Brain pericyte (primary cell): ENCODE measurements around the gene FYCO1.

Experiments
- DNase-seq: peaks from one replicate; pipeline ENCODE4 v3.0.0-alpha.2; 2012; ENCODE audit warnings: low read depth, low spot score

The FYCO1 gene

DNA sequence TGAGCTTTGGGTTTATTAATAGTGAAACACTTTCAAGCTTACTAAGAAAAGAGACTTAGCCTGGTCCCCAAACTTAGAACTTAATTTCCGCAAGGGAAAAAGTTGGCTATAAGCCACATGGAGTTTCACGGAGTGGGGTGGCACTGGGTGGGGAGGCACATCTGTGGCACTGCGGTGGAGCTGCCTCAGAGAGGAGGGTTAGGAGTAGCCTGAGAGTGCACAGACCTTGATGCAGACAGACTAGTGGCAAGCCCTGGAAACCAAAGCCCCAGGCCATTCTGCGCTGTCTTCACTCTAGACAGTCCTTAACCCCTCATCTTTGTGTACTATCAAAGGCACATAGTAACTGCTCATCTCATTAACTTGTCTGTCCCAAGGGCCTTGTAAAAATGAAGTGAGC, 30.4 kb downstream of the FYCO1 start:
- no peak for DNase-seq

DNA sequence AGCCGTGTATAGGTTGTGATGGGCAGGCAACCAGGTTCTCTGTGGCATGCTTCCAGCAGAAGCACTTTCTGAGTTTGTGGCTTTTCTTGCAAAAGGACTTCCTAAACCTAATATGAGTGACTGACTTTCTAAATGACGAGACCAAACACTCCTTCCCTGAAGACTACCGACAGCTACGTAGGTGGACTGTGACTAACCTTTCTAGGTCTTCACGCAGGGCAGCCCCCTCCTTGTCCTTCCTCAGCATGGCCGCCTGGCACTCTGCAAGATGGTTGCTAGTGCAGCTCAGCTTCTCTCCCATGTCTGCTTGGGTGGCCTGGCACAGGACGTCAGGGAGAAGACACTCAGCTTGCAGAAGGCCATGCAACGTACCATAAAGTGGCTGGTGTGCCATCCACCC, 31.5 kb downstream of the FYCO1 start:
- DNase-seq: no peak

DNA sequence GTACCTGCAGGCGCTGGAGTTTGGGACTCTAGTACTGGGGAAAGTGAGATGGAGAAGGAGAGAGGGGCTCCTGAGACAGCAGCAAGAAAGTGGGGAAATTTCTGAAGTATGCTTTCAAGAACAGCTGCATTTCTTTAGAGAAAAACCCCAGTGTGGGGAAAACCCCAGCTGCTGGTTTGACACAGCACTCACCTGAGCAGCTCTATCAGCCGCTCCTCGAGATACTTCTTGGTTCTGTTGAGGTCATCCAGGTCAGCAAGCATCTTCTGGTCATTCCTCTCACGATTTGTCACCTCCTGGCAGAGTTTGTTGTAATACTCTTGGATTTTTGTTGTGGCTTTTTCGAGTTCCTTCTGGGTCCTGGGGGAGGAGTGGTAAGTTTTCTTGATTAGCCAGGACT, 33.6 kb downstream of the FYCO1 start:
- DNase-seq: no peak

DNA sequence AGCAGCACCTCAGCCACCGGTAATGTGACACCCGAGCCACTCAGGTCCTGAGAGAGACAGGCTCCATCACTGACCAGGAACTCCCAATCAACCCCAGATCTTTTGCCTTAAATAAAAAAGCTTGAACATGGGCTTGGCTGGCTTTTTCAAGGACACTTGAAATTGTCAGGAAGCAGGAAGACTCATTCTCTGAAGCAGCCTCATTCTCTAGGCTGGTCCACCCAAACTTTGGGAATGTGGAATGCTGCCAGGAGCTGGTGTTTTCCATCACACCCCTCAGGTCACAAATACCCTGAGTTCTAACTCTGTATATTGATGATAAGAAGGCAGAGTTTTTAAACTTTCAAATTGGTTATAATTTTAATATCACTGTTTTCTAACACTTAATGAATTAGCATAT, 35.3 kb downstream of the FYCO1 start:
- DNase-seq: no peak

DNA sequence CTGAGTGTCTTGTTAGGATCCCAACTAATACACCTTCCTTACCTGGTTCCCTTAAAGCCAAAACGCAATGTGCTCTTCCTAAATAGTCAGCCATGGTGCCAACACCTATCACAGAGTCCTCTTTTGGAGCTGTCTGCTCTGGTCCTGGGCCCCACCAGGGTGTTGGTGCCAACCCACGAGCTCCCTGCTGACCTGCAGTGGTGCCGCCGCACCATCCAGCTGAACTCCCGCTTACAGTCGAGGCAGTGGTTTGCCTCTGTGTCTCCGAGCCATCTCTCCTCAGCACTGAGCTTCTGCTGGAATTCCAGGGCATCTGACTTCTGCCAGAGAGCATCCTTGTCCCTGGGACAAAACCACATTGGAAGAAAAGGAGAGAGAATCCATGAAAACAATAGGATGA, 36.4 kb downstream of the FYCO1 start:
- DNase-seq: no peak

DNA sequence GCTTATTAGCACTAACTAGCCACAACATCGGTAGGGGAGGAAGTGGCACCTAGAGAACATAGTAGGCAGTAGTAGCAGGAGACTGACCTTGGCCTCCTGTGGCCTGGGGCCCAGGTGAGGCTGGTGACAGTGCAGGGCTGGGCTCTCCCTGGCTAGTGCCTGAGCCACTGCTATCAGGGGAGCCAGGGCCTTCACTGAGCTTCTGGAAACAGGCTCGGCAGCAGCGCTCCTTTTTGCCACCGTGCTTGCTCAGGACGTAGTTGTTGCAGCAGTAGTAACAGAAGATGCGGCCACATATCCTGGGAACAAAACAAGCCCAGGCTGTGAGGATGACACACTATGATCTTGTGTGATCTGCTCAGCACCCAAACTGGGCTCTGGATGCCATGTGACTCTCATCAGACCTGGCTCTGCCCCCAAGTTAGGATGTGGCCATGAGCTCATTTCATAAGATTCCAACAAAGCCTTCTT, 37.3 kb downstream of the FYCO1 start:
- no peak for DNase-seq

DNA sequence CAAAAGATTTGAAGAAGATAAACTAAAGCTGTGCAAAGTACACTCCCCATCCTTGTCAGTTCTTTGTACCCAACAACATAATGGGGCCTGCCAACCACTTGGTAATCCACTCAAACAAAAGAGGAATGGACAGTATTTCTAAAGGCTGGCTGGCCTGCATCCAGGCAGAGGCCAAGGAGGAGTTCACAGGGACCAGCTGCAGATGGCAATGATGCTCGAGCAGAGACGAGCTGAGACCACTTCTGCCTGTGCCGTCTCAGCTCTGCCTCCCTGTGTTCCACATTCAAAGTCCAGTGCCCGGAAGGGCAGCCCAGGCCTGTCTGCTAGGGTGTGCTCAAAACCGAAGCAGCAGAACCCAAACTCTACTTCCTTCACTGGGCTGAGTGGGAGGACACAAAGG, 38.0 kb downstream of the FYCO1 start:
- DNase-seq: no peak

DNA sequence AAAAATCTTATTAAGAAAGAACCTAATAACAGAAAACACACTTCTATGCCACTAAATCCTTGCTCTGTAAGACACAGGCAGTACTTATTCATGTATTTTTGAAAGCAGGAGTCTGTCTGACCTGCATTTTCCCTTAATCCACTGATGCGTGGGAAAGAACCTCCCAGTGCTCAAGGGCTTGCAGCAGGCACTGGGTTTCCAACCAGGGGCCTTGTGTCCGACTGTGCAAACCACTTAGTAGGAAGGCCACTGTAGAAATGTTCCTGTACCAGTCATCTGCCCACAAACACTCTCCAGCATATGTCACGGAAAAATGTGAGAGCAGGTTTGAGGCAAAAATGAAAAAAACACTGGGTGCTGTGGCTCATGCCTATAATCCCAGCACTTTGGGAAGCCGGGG, 39.9 kb downstream of the FYCO1 start:
- no peak for DNase-seq

DNA sequence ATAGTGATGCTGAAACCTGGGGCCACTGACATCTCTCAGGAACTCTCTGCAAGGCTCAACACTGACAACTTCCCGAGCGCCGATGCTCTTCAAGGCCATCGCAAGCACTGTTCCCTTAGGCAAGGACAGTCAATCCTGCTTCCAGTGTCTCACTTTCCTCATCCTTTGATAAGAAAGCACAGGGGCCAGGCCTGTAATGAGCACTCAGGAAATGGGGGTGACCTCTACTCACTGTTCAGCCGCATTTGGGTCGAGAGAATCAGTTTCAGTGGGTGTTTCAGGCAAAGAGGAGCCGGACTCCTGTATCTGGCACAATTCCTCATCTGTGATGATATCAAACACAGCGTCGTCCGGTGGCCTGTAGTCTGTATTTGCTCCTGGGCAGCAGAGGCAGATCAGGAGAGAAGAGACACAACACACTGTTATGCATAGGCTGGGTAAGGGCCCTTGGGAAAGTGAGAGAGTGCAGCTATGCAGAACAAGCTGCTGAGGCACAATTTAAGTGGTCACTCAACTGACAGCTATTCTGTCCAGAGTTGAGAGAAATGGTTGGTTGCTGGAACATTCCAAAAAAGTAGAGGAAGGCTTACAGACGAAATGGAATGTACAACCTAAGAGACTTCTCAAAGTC, 40.5 kb downstream of the FYCO1 start:
- DNase-seq: no peak

DNA sequence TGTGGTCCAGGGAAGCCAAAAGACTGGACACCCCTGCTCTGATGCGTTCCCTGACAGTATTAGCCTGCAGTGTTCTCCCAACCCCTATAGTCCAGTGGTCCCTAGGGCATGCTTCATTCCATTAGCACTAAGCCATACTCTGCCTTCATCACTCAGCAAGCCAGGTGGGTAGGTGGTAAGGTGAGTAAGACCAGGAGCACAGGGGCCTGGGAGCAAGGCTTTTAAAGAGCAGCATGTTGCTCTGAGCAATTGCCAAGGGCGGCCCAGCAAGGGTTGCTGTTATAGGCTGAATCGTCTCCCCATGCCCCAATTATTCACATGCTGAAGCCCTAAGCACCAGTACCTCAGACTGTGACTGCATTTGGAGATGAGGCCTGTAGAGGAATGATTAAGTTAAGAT, 41.3 kb downstream of the FYCO1 start:
- DNase-seq: no peak

DNA sequence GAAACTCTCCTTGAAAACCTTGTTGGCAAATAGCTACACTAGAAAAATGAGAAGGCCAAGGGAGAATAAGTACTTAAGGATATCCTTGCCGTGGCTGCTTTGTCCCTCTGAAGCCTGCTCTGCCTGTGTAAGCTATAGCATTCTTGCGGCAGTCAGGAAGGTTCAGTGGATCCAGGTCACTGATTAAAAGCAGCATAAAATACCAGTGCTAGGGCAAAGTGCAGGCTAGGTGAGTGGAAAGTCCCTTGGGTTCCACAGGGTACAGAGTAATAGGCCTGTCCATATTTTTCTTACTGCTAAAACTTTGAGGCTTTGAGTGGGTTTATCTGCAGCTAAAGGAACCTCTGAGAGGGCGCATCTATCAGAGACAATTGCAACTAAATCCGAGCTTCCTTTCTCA, 42.1 kb downstream of the FYCO1 start:
- no peak for DNase-seq

DNA sequence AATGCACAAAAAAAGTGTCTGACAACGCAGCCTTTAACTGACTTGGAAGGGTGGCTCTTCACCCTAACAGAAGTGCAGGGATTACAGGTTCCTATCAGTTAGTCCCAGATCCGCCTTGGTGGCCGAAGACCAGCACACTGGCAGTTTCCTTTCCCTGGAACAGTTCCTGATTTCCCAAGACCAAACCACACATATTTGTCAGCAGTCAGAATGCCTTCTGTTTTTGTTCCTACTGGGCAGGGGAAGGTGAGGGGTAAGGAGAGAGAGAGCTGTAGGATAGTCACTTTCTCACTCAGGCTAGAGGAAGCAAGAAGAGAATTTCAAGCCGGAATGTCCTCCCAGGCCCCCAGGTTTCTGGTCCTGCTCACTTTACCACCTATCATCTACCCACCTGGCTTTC, 43.2 kb downstream of the FYCO1 start:
- no peak for DNase-seq

DNA sequence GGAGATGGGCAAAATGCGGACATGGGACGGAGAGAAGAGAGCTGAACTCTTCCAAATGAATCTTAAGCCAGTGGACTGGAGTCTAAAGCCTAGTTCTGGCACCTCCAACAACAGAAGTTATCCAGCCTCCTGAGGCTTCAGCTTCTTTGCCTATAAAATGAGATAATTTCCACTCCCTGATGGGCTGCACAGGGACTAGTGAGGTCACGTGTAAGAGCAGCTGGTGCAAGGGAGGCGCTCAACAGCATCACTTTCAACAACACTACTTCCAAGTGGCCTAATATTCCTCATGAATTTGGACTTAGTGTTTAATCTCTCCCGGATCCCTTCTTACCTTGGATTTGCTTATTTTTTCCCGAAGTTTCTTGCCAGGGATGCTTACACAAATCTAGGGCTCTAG, 43.7 kb downstream of the FYCO1 start:
- DNase-seq: no peak

DNA sequence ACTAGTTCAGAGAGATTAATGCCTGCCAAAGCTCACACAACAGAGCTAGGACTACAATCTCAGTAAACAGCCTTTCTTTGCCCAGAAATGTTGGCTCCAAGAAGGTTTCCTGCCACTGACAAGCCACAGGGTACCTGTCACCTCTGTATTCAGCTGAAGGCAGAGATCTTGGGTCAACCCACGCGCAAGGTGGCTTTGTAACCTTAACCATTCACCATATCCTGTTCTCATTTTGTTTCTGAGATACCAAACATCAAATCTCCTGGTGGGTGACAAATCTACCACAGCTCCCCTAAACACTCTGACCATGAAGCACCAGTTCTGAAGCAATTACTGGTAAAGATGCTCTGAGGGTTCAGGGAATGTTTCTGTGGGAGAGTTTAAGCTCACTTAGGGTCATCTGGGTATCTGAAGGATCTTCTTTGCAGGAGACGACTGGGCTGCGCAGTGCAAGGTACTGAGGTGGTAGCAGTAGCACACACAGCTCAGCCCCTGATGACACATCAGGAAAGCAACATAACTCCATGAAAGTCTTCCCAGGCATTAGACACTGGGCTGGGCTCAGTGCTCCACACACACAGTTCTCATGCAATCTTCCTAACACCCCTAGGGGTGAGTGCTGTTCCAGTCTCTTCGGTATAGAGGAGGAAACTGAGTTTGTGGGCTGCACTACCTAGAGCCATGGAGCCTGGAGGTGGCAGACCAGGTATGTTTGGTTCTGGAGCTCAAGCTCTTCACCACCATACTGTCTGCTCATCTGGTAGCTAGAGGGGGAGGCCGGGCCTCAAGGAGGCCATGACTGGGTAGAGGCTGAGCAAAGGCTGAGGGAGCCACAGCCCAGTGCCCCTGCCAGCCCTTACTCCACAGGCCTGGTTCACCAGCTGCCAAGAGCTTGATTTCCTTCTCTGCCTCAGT, 44.7 kb downstream of the FYCO1 start:
- no peak for DNase-seq

DNA sequence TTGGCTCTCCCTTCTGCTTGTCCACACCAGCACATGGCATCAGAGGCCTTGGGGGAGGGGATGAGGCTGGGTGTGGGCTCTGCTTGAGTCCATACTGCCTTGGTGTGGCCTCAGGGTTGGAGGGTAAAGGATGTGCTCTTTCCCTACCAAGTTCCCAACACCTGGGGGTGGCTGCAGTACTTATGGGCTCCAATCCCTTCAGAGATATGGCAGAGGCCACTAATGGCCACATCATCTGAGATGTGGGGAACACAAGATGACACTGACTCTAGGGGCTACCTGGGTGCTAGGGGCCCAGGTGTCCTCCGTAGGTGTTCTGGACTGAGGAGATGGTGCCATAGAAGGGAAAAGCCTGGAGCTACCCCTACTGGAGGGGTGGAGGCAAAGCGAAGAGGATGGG, 45.5 kb downstream of the FYCO1 start:
- no peak for DNase-seq

DNA sequence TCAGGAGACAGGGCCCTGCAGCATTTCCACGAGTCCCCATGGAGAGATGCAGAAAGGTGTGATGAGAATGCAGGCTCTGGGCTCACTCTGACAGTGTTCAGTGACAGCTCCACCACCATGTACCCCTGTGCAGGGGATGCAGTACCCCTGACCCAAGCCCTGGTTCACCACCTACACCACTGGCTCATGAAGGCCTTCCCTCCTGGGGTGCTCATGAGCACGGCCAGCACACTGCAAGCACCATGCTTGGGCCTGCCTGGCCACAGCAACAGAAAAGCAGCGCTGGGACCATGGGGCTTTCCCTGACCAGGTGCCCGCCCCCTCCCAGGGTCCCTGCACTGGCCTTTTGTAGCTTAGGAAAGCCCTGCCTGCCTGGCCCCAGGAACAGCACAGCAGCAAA, 46.2 kb downstream of the FYCO1 start:
- no peak for DNase-seq

DNA sequence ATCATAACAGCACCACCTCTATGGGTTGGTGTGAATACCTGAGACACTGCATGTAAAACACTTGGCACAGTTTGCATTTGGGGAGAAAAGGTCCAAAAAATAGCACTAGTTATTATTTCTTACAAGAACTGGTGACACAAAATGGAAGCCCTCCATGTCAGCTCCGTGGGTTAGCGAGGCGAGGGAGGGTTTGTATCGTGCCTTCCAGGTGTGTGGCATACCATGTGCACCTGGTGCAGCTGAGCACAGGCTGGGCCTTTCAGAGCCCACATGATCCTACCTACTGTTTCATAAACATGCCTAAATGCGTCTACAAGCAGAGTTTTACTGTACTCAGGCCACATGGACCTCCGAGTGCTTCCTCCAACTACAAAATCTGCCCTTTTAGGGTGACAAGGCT, 46.7 kb downstream of the FYCO1 start:
- no peak for DNase-seq

DNA sequence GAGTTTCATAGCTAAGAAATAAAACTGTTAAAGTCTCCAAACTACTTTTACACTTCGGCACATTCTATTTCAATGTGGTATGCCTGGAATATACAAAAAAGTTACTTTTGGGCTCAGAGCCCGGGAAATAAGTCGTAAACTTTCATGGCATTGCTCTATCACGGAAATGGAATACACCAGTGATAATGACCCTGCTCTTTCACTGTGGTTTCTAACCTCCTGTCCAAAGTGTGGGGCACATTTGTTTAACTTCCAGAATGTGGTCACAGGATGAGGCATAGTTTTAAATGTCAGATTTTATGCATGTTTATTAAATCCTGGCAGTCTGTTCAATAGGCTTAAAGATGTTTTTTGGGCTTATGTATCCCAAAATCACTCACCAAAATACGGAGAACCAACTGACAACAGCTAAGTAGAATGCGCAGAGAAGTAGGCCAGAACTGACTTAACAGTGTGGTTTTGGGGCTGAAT, 47.3 kb downstream of the FYCO1 start:
- no peak for DNase-seq

DNA sequence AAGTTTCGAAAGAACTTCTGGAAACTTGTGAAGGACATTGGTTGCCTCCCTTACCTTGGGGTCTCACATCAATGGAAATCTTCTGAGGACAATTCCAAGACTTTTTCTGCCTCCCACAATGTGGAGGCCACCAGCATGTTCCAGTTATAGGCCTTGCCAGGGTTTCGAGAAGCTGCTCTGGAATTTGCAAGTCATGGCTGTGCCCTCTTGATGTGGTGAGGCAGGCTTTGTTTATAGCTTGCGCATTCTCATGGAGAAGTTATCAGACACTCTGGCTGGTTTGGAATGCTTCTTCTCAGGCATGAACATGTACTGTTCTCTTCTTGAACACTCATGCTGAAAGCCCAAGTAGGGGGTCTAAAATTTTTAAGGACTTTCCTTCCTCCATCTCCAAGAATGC, 48.3 kb downstream of the FYCO1 start:
- no peak for DNase-seq

DNA sequence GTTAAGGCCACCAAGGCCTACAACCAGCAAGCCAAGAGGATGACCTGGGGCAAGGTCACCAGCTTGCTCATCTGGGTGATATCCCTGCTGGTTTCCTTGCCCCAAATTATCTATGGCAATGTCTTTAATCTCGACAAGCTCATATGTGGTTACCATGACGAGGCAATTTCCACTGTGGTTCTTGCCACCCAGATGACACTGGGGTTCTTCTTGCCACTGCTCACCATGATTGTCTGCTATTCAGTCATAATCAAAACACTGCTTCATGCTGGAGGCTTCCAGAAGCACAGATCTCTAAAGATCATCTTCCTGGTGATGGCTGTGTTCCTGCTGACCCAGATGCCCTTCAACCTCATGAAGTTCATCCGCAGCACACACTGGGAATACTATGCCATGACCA, 48.7 kb downstream of the FYCO1 start:
- no peak for DNase-seq

DNA sequence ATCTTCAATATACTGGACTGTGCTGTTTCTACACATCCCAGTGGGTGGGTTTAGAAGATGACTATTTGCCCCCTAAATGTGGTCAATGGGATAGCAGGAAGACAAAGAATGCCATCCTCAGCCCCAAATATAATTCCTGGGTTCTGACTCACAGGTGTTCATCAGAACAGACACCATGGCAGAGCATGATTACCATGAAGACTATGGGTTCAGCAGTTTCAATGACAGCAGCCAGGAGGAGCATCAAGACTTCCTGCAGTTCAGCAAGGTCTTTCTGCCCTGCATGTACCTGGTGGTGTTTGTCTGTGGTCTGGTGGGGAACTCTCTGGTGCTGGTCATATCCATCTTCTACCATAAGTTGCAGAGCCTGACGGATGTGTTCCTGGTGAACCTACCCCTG, 49.3 kb downstream of the FYCO1 start:
- no peak for DNase-seq

DNA sequence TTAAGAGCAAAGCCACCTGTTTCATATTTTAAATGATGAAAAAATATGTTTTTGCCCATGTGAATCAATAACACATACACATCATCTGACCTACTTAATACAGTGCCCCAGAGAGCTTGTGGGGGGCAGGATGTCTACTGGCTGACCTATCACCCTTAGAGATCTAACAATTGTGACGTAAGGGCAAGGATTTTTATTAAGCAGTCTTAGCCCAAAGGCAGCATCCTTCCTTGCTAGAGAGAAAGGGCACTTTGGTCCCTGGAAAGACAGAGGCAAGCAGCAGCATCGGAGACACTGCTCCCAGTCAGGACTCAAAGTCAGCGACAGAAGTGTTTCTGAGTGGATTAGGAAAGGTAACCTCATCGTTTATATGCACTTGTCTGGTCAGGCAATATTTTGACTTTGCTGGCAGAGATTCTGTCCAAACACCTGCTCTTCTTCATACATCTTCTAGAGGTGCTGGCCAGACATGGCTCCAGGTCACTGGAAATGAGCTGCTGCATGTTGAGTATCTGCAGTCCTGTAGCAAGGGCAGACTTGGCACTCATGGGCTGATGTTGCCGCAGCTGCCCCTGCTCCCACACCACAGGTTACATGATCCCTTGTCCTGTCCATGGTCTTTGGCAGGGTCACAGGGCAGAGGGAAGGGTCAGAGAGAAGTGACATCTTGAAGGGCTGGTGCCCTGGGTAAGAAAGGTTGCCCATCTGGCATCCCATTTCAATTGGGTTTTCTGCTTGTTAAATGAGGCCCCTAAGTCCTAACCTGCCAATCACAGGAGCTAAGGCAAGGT, 50.6 kb downstream of the FYCO1 start:
- DNase-seq: no peak
